HG03342 (cell line): ENCODE results near the gene PARP15.

Experiments used
- ATAC-seq: cut with Tn5 transposase; IDR thresholded peaks from one replicate; pipeline ENCODE4 v1.9.1; 2021; ENCODE audit warnings: mild to moderate bottlenecking, moderate library complexity; ENCODE audit not compliant: unreplicated experiment

The PARP15 gene

GRCh38 chr3:122568755-122569154 is 8.7 kb upstream of the PARP15 start:
- ATAC-seq = no peak

GRCh38 chr3:122572940-122573412 is 4.5 kb upstream of the PARP15 start:
- ATAC-seq = no peak

- ATAC-seq = peak; percentile 89
Observed at GRCh38 chr3:122576174-122576940, 1.1 kb upstream of the PARP15 start.

- no peak for ATAC-seq
Observed at GRCh38 chr3:122578069-122578740, 755 bp downstream of the PARP15 start.

- ATAC-seq = no peak
Observed at GRCh38 chr3:122580470-122580869, 3.0 kb downstream of the PARP15 start.

- no peak for ATAC-seq
Observed at GRCh38 chr3:122581622-122582021, 4.2 kb downstream of the PARP15 start.

- ATAC-seq = no peak
Observed at GRCh38 chr3:122582390-122582789, 4.9 kb downstream of the PARP15 start.

- ATAC-seq = no peak
Observed at GRCh38 chr3:122586098-122586497, 8.6 kb downstream of the PARP15 start.

GRCh38 chr3:122586773-122587485 is 9.5 kb downstream of the PARP15 start:
- ATAC-seq = no peak

- no peak for ATAC-seq
Observed at GRCh38 chr3:122587572-122587971, 10.1 kb downstream of the PARP15 start.

GRCh38 chr3:122589297-122589696 is 11.8 kb downstream of the PARP15 start:
- no peak for ATAC-seq

- no peak for ATAC-seq
Observed at GRCh38 chr3:122590610-122591009, 13.2 kb downstream of the PARP15 start.

GRCh38 chr3:122594025-122594424 is 16.6 kb downstream of the PARP15 start:
- ATAC-seq = no peak

GRCh38 chr3:122598151-122598550 is 20.7 kb downstream of the PARP15 start:
- no peak for ATAC-seq

- ATAC-seq = no peak
Observed at GRCh38 chr3:122598556-122598955, 21.1 kb downstream of the PARP15 start.

GRCh38 chr3:122602011-122602710 is 24.7 kb downstream of the PARP15 start:
- ATAC-seq = no peak

- ATAC-seq = no peak
Observed at GRCh38 chr3:122603056-122603455, 25.6 kb downstream of the PARP15 start.

- no peak for ATAC-seq
Observed at GRCh38 chr3:122606330-122606729, 28.9 kb downstream of the PARP15 start.

GRCh38 chr3:122608916-122609315 is 31.5 kb downstream of the PARP15 start:
- ATAC-seq = no peak

GRCh38 chr3:122609798-122610559 is 32.5 kb downstream of the PARP15 start:
- ATAC-seq = peak; percentile 95
